ENCODE measurements around the gene MYBPHL.

The MYBPHL gene, protein sequence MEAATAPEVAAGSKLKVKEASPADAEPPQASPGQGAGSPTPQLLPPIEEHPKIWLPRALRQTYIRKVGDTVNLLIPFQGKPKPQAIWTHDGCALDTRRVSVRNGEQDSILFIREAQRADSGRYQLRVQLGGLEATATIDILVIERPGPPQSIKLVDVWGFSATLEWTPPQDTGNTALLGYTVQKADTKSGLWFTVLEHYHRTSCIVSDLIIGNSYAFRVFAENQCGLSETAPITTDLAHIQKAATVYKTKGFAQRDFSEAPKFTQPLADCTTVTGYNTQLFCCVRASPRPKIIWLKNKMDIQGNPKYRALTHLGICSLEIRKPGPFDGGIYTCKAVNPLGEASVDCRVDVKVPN

DNA sequence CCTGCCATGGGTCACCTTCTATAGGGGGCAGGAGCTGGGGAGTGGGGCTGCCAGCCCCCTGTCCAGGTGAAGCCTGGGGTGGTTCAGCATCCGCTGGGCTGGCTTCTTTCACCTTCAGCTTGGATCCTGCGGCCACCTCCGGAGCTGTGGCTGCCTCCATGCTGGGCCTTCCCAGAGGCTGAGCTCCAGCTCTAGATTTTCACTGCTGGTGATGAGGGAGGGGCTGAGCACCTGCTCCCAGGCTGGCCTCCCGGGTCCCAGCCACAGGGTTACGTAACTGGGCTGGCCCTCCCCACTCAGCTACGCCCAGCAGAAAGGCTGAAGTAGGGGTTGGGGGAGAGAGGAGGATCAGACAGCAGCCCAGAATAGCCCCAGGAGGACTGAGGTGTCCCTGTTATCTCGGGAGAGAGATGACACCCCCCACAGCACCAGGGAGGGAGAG is at the start of gene MYBPHL:
TSS of gene MYBPHL (minus strand) at position 180 of the 442 bp plus-strand sequence. CDS start at position 160, 20 bp downstream.
- no peak for DNase-seq

DNA sequence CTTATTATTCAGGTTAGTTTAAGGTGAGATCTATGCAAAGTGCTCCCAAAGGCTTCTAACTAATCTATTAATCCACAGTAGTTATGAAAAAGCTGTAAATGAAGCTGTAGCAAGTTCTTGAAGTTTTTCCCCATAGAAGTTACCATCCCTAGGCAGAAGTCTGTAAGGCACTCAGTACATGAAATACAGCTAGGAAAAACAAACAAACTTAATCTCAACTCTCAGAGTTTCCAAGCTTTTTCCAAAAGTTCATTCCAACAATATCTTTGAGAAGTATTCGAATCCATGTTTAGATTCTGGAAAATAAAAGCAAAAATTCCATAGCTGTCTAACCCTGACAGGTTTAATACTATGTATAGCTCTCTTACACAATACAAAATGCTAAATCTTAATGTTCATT is 49.7 kb upstream of the MYBPHL start:
- no peak for DNase-seq

GRCh38 chr1:109354929-109355328 is 48.1 kb upstream of the MYBPHL start:
- DNase-seq = no peak

DNA sequence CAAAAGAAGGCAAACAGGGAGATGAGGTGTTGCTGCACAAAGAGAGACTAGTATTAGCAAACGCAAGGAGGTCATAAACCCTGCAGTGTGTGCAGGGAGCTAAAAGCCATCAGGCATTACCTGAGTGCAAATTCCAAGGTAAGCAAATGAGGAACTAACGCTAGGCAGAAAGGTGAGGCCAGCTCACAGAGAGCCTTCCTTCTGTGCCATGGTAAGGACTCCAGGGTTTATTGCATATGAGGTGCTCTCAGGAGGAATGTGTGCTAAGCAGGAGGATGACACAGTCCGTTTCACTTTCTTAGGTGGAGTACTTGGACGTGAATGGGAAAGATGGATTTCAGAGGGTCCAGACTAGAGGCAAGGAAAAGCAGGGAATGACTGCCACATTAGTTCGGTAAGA is 44.6 kb upstream of the MYBPHL start:
- no peak for DNase-seq

- no peak for DNase-seq
Measured at GRCh38 chr1:109350655-109351054, 43.8 kb upstream of the MYBPHL start.

DNA sequence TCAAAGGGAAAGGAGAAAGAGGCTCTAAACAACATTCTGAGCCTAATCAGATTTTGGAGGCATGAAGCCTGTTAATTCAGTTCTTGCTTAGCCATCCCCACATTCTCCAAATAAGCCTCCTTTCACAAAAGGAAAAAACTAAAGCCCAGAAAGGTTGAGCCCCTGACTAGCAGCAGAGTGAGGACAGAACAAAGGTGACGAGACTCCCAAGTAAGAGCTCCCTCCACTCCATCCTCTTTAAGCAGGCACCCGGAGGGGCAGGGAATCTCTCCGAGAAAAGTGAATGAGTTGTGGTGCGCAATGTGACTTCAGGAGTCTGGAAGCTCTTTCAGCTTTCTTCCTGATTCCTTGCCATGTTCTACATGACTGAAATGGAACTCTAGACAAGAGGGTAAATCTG is 43.4 kb upstream of the MYBPHL start:
- DNase-seq = no peak

GRCh38 chr1:109347511-109347910 is 40.7 kb upstream of the MYBPHL start:
- no peak for DNase-seq

DNA sequence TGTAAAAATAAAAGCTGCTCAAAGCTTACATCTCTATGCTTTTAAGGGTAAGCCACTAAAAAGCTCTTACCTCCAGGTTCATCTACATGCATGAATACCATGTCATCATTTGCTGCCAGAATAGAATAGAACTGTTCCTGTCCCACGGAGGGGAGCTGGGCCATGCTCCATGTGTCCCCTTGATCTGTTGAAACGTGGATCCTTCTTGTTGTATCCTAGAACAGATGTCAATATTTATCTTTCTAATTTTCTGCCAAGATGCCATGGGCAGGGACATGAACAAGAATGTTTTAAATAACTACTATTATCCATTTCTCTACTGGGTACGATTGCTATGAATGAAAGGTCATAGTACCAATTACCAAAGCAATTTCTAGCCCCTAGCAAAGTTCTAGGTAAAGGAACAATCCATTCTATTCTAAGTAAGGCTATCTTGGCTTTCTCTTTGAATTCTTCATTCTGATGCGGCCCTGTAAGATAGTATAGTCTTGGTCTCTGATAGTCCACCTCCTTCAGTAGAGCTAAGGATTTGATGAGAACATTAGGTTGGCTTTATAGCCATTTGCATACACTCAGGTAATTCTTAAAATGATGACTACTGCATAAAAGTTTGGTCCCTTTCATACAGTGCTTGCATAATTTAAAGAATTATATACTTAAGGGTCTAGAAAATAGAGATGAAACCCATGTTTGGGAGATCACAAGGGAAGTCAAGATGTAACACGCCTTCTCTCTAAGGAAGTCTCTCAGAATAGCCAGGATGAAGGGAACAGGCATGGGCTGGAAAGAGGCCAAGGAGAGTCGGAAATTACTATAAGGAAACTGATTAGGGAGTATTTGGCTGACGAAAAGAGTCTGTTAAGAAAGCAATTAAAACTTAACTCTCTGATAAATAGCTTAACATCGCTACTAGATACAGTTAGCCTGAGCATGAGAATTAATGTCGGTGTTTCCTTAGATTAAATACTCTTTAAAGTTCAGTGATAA is 35.4 kb upstream of the MYBPHL start:
- no peak for DNase-seq

DNA sequence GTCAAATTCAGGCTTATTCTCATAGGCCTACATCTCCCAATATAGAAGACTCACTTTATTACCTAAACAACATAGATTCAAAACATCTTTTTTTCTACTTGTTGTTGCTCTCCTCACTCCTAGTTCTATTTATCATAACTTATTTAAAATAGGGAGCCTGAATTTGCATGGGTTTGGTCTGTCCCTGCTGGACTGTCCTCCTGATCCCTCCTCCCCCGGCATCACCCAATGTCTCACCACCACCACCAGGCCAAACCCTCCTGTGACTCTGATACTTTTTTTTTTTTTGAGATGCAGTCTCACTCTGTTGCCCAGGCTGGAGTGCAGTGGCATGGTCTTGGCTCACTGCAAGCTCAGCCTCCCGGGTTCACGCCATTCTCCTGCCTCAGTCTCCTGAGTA is 31.8 kb upstream of the MYBPHL start:
- no peak for DNase-seq

- no peak for DNase-seq
Measured at GRCh38 chr1:109338091-109338490, 31.3 kb upstream of the MYBPHL start.

- no peak for DNase-seq
Measured at GRCh38 chr1:109335091-109335490, 28.3 kb upstream of the MYBPHL start.

DNA sequence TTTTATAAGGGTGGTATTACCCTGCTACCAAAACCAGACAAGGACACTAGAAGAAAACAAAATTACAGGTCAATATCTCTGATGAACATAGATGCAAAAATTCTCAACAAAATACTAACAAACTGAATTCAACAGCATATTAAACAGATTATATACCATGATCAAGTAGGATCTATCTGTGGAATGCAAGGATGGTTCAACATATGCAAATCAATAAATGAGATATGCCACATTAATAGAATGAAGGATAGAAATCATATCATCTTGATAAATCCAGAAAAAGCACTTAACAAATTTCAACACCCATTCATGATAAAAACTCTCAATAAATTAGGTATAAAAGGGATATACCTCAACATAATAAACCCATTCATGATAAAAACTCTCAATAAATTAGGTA is 24.3 kb upstream of the MYBPHL start:
- DNase-seq = no peak

DNA sequence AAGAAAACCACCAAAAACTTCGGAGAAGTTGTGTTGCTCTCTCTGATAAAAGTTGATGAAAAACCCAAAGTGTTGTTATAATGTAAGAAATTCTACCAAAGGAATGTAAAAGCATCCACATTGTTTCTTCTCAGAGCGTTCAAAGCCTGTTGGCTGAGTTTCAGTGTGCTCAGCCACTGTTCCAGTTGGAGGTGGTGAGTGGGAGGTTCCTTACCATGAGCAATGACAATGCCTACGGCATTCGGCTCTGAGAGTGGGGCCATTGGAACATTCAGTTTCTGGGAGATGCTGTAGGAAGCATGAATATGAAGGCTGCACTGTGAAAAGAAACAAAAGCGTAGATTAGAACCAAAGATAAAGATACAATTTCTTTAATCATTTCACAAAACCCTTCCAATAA is 20.5 kb upstream of the MYBPHL start:
- no peak for DNase-seq

GRCh38 chr1:109322974-109323373 is 16.2 kb upstream of the MYBPHL start:
- DNase-seq = no peak

GRCh38 chr1:109319114-109319513 is 12.3 kb upstream of the MYBPHL start:
- DNase-seq = no peak

GRCh38 chr1:109316506-109316905 is 9.7 kb upstream of the MYBPHL start:
- no peak for DNase-seq

DNA sequence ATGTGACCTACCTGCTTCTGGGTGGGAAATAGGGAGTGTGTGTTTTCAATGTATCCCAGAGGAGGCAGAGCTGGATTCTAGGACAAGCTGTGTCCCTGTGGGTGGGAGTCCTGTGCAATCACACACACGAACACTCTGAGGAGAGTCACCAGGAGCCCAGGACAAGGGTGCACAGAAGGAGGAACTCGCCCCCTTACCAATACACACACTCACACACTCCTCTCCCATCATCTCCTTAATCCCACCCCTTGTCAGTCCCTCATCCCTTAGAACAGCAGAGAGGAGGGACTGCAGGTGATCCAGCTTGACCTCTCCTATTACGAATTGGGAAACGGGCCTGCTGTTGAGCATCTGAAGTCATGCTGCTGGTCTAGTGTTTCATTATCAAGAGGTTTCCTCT is 8.5 kb upstream of the MYBPHL start:
- no peak for DNase-seq

- no peak for DNase-seq
Measured at GRCh38 chr1:109314795-109315194, 8.0 kb upstream of the MYBPHL start.

DNA sequence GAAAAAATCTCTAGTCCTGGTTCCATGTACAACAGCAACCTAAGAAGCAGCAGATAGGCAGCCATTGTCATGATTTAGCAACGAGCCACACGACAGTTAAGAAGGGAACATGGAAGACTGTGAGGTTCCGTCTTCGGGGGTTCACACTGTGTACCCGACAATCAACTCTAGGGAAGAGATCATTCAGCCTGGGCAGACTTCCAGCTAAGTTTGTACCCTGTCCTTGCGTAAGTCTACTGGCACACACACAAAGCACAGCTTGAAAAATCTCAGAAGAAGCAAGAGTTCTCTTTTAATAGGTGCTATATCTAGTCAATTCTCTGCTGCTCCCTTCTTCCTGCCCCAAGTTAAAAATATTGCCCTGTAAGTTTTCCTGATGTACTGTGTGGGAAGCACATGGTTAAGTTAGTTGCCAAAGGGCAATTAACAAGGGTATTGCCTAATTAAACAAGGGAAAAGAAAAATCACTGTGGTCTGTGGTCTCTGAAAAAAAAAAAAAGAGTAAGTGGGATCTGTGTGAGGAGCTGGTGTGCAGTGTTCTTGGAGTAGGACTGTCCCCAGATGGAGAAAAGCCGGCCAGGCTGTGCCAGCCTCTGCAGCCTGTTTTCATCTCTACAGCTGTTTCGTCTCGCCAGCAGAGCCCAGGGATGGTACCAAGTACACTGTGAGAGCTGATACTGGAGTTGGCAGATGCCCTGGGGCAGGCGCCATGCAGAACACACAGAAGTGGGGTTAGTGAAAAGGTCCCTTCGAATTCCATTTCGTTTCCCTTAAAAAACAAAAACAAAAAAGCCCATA is 6.4 kb upstream of the MYBPHL start:
- DNase-seq = peak; percentile 16

GRCh38 chr1:109312246-109312645 is 5.4 kb upstream of the MYBPHL start:
- no peak for DNase-seq

DNA sequence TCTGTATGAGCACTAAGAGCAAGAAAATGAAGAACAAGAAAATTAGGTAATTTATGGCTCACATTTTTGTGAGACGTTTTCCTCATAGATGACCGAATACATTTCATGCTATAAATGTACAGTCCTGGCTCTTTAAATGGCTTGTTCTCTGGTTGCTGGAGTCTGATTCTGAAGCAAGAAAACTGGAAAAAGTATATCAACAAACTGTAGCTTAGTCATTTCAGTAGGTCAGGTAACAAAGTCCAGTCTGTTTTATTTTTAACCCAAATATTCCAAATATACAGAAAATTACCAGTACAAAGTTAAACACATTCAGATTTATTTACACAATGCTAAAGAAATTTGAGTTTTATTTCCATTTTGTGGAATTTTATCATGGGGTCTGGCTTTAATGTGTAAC is 2.5 kb upstream of the MYBPHL start:
- no peak for DNase-seq

DNA sequence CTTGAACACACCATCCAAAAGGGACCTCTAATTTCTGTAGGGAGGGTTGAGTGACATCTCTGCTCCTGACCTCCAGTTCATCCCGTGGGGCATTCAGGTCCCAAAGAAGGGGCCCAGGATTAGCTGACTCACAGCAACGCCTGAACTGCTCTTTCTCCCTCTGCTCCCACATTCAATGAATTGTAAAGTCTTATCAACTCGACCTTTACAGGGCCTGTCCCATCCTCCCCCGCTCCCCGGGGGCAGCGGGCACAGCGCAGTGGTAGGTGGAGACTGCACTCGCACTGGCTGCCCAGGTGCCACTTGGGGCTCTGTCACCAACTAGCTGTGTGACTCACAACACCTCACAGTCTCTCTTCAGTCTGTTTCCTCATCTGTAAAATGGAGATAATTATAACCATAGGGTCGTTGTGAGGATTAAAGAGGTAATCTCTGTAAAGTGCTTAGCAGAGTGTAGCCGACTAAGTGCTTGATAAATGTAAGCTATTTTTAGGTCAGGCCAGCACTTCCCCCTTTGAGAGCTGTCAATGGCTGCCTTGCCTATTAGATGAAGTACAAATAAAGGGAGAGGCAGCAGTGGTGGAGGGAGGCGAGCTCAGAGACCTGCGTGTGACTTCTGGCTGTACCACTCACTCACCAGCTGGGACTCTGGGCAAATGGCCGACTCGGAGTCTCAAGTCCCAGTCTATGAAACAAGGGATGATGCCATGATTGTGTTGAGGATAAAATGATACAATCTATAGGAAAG is 637 bp upstream of the MYBPHL start:
- peak; percentile 95 for DNase-seq
